ENCODE data around the gene BAX.

The BAX gene

DNA sequence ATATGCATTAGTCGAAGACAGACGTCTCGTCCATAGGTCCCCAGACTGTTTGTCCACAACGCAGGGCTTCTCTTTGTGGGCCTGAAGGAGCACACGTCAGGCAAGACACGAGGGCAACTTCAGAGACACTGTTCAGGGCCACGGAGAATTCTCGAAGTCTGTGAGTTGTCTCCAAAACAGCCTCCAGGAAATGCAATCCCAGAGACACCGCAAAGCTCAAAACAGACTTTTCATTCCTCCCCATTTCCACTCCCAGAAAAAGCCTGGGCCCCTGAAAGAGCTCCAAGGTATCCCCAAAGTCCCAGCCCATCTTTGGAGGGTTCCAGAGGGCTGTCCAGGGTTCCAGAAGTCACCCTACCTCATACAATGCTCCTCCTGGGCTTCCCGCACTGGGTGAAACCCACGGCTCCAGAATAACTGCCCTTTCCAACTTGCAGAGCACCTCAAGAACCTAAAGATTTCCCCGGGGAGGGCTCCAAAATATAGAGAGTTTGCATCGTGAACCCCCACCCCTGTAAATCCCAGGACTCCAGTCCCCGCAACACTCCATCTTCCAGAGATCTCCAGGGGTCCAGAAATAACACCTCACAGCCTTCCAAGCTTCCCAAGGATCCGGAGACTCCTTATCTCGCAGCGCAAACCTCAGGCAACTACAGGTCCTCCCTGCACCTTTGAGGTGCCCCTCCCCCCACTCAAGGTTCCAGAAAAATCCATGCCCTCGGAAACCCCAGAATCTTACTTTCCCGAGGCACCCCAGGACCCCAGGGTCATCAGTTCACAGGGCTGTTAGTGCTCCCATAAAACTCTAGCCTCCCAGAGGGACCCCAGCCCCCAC lies 9.7 kb downstream of the BAX start:
- H3K27ac ChIP-seq = peak overlapping the region; percentile 70
- TF ChIP-seq, protein P1, sequence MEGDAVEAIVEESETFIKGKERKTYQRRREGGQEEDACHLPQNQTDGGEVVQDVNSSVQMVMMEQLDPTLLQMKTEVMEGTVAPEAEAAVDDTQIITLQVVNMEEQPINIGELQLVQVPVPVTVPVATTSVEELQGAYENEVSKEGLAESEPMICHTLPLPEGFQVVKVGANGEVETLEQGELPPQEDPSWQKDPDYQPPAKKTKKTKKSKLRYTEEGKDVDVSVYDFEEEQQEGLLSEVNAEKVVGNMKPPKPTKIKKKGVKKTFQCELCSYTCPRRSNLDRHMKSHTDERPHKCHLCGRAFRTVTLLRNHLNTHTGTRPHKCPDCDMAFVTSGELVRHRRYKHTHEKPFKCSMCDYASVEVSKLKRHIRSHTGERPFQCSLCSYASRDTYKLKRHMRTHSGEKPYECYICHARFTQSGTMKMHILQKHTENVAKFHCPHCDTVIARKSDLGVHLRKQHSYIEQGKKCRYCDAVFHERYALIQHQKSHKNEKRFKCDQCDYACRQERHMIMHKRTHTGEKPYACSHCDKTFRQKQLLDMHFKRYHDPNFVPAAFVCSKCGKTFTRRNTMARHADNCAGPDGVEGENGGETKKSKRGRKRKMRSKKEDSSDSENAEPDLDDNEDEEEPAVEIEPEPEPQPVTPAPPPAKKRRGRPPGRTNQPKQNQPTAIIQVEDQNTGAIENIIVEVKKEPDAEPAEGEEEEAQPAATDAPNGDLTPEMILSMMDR (conservative IDR thresholded peaks at IDR 0.05) = no peak
- TF ChIP-seq ZFX (IDR thresholded peaks at IDR 0.05) = no peak

DNA sequence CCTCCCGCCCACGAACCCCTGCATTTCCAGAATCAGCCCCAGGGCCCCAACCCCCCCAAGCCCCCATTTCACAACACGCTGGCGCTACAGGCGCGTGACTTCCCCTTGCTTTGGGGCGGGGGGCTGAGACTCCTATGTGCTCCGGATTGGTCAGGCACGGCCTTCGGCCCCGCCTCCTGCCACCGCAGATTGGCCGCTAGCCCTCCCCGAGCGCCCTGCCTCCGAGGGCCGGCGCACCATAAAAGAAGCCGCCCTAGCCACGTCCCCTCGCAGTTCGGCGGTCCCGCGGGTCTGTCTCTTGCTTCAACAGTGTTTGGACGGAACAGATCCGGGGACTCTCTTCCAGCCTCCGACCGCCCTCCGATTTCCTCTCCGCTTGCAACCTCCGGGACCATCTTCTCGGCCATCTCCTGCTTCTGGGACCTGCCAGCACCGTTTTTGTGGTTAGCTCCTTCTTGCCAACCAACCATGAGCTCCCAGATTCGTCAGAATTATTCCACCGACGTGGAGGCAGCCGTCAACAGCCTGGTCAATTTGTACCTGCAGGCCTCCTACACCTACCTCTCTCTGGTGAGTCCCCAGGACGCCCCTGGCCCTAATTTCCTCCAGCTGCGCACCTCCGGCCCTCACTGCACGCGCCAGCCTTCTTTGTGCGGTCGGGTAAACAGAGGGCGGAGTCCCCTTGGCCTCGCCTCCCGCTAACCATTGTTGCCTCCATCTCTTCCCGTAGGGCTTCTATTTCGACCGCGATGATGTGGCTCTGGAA lies 10.5 kb downstream of the BAX start, which contains the start of gene FTL:
Gene FTL (plus strand): TSS at position 270 of the 766 bp plus-strand sequence. CDS start 199 bp downstream, at position 469.
- TF ChIP-seq, protein P1 (conservative IDR thresholded peaks at IDR 0.05) = no peak
- TF ChIP-seq ZFX (IDR thresholded peaks at IDR 0.05) = no peak
- peak within 1 kb of the TSS; percentile 70 for H3K27ac ChIP-seq

DNA sequence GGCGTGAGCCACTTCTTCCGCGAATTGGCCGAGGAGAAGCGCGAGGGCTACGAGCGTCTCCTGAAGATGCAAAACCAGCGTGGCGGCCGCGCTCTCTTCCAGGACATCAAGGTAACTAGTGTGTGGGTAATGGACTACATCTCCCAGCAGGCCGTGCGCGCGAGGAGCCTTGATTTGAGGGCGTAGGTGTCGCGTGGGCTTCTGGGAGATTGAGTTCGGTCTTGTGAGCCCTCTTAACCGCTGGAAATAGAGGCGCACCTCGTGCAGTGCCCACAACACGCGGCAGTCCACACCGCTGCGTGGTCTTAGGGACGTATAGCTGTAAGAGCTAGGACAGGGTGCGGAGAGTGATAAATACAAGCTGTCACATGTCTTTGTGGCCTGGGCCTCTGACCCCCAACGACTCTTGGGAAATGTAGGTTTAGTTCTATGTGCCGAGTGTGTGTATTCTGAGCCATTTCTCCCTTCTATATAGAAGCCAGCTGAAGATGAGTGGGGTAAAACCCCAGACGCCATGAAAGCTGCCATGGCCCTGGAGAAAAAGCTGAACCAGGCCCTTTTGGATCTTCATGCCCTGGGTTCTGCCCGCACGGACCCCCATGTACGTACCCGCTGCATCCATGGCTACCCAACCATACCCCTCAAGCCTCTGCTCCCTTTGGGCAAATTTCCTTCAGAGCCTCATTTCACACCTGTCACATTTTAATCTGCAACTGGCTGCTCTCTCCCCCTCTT lies 11.3 kb downstream of the BAX start:
- no peak for TF ChIP-seq ZFX (IDR thresholded peaks at IDR 0.05)
- TF ChIP-seq, protein P1 (conservative IDR thresholded peaks at IDR 0.05) = no peak
- H3K27ac ChIP-seq = peak overlapping the region; percentile 70

DNA sequence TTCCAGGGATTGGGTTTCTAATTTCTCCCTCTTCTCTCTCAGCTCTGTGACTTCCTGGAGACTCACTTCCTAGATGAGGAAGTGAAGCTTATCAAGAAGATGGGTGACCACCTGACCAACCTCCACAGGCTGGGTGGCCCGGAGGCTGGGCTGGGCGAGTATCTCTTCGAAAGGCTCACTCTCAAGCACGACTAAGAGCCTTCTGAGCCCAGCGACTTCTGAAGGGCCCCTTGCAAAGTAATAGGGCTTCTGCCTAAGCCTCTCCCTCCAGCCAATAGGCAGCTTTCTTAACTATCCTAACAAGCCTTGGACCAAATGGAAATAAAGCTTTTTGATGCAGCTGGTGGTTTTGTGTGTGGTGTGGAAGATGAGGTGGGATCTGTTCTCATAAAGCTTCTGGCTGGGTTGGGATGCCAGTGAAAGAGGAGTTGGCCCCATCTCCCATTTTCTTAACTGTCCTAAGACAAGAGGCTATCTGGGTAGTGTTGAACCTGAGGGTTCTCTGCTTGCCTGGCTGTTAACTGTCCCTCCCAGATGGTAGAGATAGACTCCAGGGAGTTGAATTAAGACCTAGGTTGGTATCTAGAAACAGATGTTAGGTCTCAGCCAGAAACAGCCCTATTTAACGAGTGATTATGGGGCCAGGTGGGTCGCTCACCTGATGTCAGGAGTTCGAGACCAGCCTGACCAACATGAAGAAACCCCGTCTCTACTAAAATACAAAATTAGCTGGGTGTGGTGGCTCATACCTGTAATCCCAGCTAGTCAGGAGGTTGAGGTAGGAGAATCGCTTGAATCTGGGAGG lies 12.1 kb downstream of the BAX start:
- TF ChIP-seq ZFX (IDR thresholded peaks at IDR 0.05) = no peak
- TF ChIP-seq, protein P1 (conservative IDR thresholded peaks at IDR 0.05) = no peak
- peak overlapping the region; percentile 70 for H3K27ac ChIP-seq

DNA sequence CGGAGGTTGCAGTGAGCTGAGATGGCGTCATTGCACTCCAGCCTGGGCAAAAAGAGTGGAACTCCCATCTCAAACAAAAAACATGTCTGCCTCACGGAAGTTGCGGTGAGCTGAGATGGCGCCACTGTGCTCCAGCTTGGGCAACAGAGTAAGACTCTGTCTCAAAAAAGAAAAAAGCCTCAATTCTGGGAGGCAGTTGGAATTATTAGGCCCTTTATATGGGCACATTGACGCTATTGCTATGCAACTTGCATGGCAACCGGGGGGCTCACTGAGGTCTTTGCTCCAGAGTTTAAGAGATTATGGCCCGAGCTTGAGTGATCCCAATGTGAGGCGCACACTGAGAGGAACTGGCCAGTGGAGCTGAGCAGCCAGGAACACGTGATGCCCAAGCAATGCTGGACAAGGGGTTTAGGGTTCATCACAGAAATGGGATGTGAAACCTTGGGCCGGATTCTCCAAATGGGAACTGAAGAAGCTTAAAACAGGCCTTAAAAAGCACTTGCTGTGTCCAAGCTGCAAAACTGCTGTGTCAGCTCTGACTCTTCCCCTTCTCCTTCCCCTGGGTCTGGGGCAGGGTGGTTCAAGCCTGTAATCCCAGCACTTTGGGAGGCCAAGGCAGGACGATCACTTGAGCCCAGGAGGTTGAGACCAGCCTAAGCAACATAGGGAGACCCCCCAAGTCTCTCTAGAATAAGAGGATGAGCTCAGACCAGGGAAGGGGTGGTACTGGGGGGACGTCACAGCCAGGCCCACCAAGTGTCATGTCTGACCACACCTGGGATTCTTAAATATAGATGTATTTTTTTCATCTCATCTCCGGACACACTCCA lies 12.9 kb downstream of the BAX start:
- no peak for TF ChIP-seq ZFX (IDR thresholded peaks at IDR 0.05)
- TF ChIP-seq, protein P1 (conservative IDR thresholded peaks at IDR 0.05) = no peak
- no peak overlapping the region; the same call in 1 of the 2 replicates for H3K27ac ChIP-seq

DNA sequence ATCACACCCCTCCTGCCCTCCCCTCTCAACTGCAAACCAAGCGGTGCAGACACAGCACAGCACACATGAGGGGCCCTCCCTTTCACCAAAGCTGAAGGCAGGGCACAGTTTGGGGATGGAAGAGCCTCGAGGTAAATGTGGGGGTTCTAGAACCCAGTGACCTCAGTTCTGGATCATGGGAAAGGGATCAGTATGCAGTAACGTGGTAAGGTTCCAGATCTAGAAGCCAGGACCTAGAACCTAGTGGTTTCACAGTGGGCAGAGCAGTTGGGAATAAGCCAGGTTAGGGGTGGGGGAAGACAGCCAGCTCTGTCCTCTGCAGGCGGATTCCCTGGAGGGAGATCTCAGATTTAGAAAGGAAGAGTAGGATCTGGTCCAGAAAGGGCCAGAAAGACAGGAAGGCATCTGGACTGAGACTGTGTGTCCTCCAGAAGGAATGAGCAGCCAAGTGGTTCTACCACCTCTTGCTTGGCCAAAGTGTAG lies 13.5 kb downstream of the BAX start:
- TF ChIP-seq, protein P1 (conservative IDR thresholded peaks at IDR 0.05) = no peak
- no peak for TF ChIP-seq ZFX (IDR thresholded peaks at IDR 0.05)
- no peak overlapping the region; the same call in 1 of the 2 replicates for H3K27ac ChIP-seq

Measured in C4-2B (cell line).